Coronary artery (tissue), 2 donors: ENCODE results near the gene OFD1.
A peak's percentile ranks its signal among the peaks of the same experiment; 100 is the strongest.

Experiments used
- DNase-seq: peaks from one replicate; pipeline ENCODE4 v3.0.0-alpha.2; 2017; ENCODE audit warnings: low spot score
- H3K27ac ChIP-seq, 2 donors: fragments of 200-600 bp; sonication (generic); one replicate each; pipeline ENCODE4 v1.5.1; 2016 to 2019
- H3K4me3 ChIP-seq: fragments of 200-600 bp; sonication (generic); 2 replicates; pipeline ENCODE4 v1.5.1; 2016; ENCODE audit warnings: mild to moderate bottlenecking, moderate library complexity
- CTCF ChIP-seq: fragments of 200-600 bp; sonication (generic); IDR thresholded peaks from one replicate; pipeline ENCODE4 v1.5.1; 2019; ENCODE audit warnings: antibody characterized with exemption

Gene OFD1

GRCh38 chrX:13778916-13779315 is 44.4 kb downstream of the OFD1 start:
- H3K27ac ChIP-seq: no peak overlapping the region
- TF ChIP-seq CTCF: no peak
- H3K4me3 ChIP-seq: no peak overlapping the region
- DNase-seq: no peak

GRCh38 chrX:13780868-13781427 is 46.4 kb downstream of the OFD1 start:
- TF ChIP-seq CTCF: no peak
- no peak for DNase-seq
- no peak overlapping the region for H3K4me3 ChIP-seq
- H3K27ac ChIP-seq: no peak overlapping the region

GRCh38 chrX:13786048-13786447 is 51.5 kb downstream of the OFD1 start:
- H3K4me3 ChIP-seq: no peak overlapping the region
- no peak for DNase-seq
- no peak for TF ChIP-seq CTCF
- no peak overlapping the region for H3K27ac ChIP-seq

- DNase-seq: no peak
- peak overlapping the region; percentile 52 to 78 for H3K27ac ChIP-seq
- H3K4me3 ChIP-seq: no peak overlapping the region
- TF ChIP-seq CTCF: no peak
Measured at GRCh38 chrX:13790206-13791131, 55.9 kb downstream of the OFD1 start.

- H3K27ac ChIP-seq: peak overlapping the region; percentile 52 to 78
- no peak for DNase-seq
- no peak for TF ChIP-seq CTCF
- H3K4me3 ChIP-seq: no peak overlapping the region
Measured at GRCh38 chrX:13791145-13791544, 56.6 kb downstream of the OFD1 start.

- Histone ChIP-seq H3K4me3 (no peak overlapping the region), H3K27ac (peak overlapping the region; percentile 52 to 78)
- TF ChIP-seq CTCF: no peak
- no peak for DNase-seq
Measured at GRCh38 chrX:13791559-13791958, 57.0 kb downstream of the OFD1 start.

GRCh38 chrX:13793897-13794296 is 59.3 kb downstream of the OFD1 start:
- no peak overlapping the region for H3K27ac ChIP-seq
- no peak for DNase-seq
- H3K4me3 ChIP-seq: no peak overlapping the region
- TF ChIP-seq CTCF: no peak
